Epidermal melanocyte (primary cell): Measurements from ENCODE around the gene SUMO3.

ENCODE experiments used
- DNase-seq: peaks from one replicate; pipeline ENCODE4 v3.0.0; 2011; ENCODE audit warnings: low spot score; ENCODE audit not compliant: insufficient read length

Gene SUMO3

GRCh38 chr21:44804762-44805161, 13.1 kb downstream of the SUMO3 start:
- no peak for DNase-seq

GRCh38 chr21:44803651-44804050, 14.2 kb downstream of the SUMO3 start:
- no peak for DNase-seq

- no peak for DNase-seq
These were observed 15.3 kb downstream of the SUMO3 start for GRCh38 chr21:44802396-44803153.

GRCh38 chr21:44801468-44802395, 16.1 kb downstream of the SUMO3 start, which contains the start of gene UBE2G2:
Gene UBE2G2 (minus strand): TSS chr21:44801820. CDS start chr21:44801748, 72 bp downstream.
- DNase-seq = peak; percentile 91

- peak; percentile 46 for DNase-seq
These were observed 16.8 kb downstream of the SUMO3 start for GRCh38 chr21:44800971-44801467.

GRCh38 chr21:44800103-44800502, 17.8 kb downstream of the SUMO3 start:
- no peak for DNase-seq

- DNase-seq = no peak
These were observed 18.2 kb downstream of the SUMO3 start for GRCh38 chr21:44799646-44800045.

GRCh38 chr21:44797775-44798174, 20.1 kb downstream of the SUMO3 start:
- no peak for DNase-seq

- DNase-seq = no peak
These were observed 22.5 kb downstream of the SUMO3 start for GRCh38 chr21:44795342-44795741.

- no peak for DNase-seq
These were observed 24.1 kb downstream of the SUMO3 start for GRCh38 chr21:44793592-44794374.

- DNase-seq = peak; percentile 81
These were observed 24.9 kb downstream of the SUMO3 start for GRCh38 chr21:44792702-44793591.

GRCh38 chr21:44791993-44792392, 25.9 kb downstream of the SUMO3 start:
- DNase-seq = no peak

- no peak for DNase-seq
These were observed 26.6 kb downstream of the SUMO3 start for GRCh38 chr21:44791246-44791645.

- DNase-seq = no peak
These were observed 27.5 kb downstream of the SUMO3 start for GRCh38 chr21:44790368-44790767.

GRCh38 chr21:44789880-44790279, 28.0 kb downstream of the SUMO3 start:
- DNase-seq = no peak

- no peak for DNase-seq
These were observed 32.1 kb downstream of the SUMO3 start for GRCh38 chr21:44785620-44786335.

GRCh38 chr21:44784810-44785209, 33.1 kb downstream of the SUMO3 start:
- DNase-seq = no peak

- DNase-seq = no peak
These were observed 34.7 kb downstream of the SUMO3 start for GRCh38 chr21:44783020-44783696.
